Astrocyte (in vitro differentiated cells and primary cell): ENCODE data around the gene PCSK1. TPM values are rescaled to one million over a fixed set of nuclear protein-coding genes. Genes with fewer than 3 reads are reported as not detected.

Experiments used
- DNase-seq: peaks from one replicate; pipeline ENCODE4 v3.0.0-alpha.2; 2010; ENCODE audit warnings: low read depth
- FAIRE-seq: peaks from 2 replicates; lab custom pipeline; 2011; peaks lifted over from hg19 to GRCh38; lab: Jason Lieb, UNC
- H2AFZ ChIP-seq: 2 replicates; pipeline ENCODE4 v1.6.0; 2012; ENCODE audit warnings: low read depth, low read length, inconsistent platforms
- H3K27ac ChIP-seq: 2 replicates; pipeline ENCODE4 v1.5.1; 2011; ENCODE audit warnings: low read depth, low read length, inconsistent platforms
- H3K27me3 ChIP-seq: 2 replicates; pipeline ENCODE4 v1.6.0; 2011; ENCODE audit warnings: low read length, inconsistent platforms; ENCODE audit not compliant: insufficient read depth
- H3K36me3 ChIP-seq: 2 replicates; pipeline ENCODE4 v1.5.1; 2011; ENCODE audit warnings: low read length, inconsistent platforms; ENCODE audit not compliant: insufficient read depth
- H3K4me1 ChIP-seq: 2 replicates; pipeline ENCODE4 v1.5.1; 2011; ENCODE audit warnings: low read length, inconsistent platforms; ENCODE audit not compliant: insufficient read depth
- H3K4me2 ChIP-seq: 2 replicates; pipeline ENCODE4 v1.6.0; 2012; ENCODE audit warnings: low read length, inconsistent platforms
- H3K4me3 ChIP-seq: 2 replicates; pipeline ENCODE4 v1.5.1; 2011; ENCODE audit warnings: low read depth, mild to moderate bottlenecking, low read length, inconsistent platforms; ENCODE audit not compliant: insufficient read depth
- H3K79me2 ChIP-seq: 2 replicates; pipeline ENCODE4 v1.6.0; 2012; ENCODE audit warnings: mild to moderate bottlenecking, low read length, inconsistent platforms; ENCODE audit not compliant: insufficient read depth
- H3K9ac ChIP-seq: 2 replicates; pipeline ENCODE4 v1.6.0; 2012; ENCODE audit warnings: mild to moderate bottlenecking, low read length, inconsistent platforms
- H3K9me3 ChIP-seq: 2 replicates; pipeline ENCODE4 v1.5.1; 2012; ENCODE audit warnings: low read depth, mild to moderate bottlenecking, low read length, inconsistent platforms; ENCODE audit not compliant: insufficient read depth
- H4K20me1 ChIP-seq: 2 replicates; pipeline ENCODE4 v1.6.0; 2012; ENCODE audit warnings: low read length, inconsistent platforms; ENCODE audit not compliant: insufficient read depth
- H3K27ac Mint-ChIP-seq: one replicate; pipeline ENCODE4 v1.8.0; 2021; ENCODE audit warnings: mild to moderate bottlenecking, mixed read lengths; ENCODE audit not compliant: unreplicated experiment
- H3K27me3 Mint-ChIP-seq: one replicate; pipeline ENCODE4 v1.8.0; 2021; ENCODE audit warnings: low read depth, mixed read lengths; ENCODE audit not compliant: unreplicated experiment
- H3K36me3 Mint-ChIP-seq: one replicate; pipeline ENCODE4 v1.8.0; 2021; ENCODE audit warnings: low read depth, mixed read lengths; ENCODE audit not compliant: unreplicated experiment
- H3K4me1 Mint-ChIP-seq: one replicate; pipeline ENCODE4 v1.8.0; 2021; ENCODE audit warnings: low read depth, mixed read lengths; ENCODE audit not compliant: unreplicated experiment
- H3K4me3 Mint-ChIP-seq: one replicate; pipeline ENCODE4 v1.8.0; 2021; ENCODE audit warnings: mild to moderate bottlenecking, moderate library complexity, mixed read lengths; ENCODE audit not compliant: unreplicated experiment
- H3K9me3 Mint-ChIP-seq: one replicate; pipeline ENCODE4 v1.8.0; 2021; ENCODE audit warnings: mild to moderate bottlenecking, mixed read lengths; ENCODE audit not compliant: unreplicated experiment
- CTCF ChIP-seq: IDR thresholded peaks from 2 replicates; pipeline ENCODE4 v1.5.1; 2011; ENCODE audit warnings: low read depth, mild to moderate bottlenecking, inconsistent platforms, low read length, moderate library complexity; ENCODE audit not compliant: insufficient read depth
- EZH2 ChIP-seq: IDR thresholded peaks from 2 replicates; pipeline ENCODE4 v1.6.1; 2012; ENCODE audit warnings: mild to moderate bottlenecking, low read length, inconsistent platforms; ENCODE audit not compliant: insufficient read depth
- total RNA-seq: library from RNA; stranded (reverse); gene quantifications from 2 replicates; pipeline ENCODE4 v1.2.1, GENCODE V29; 2021

PCSK1 gene
- total RNA-seq, 1 donor from 2014 or later, result 0.18 TPM

GRCh38 chr5:96348536-96348935 is 84.5 kb downstream of the PCSK1 start:
- Mint-ChIP-seq H3K27me3 (peaks cover 6% of the 10 kb centered on the region), H3K4me1 (no peaks in the 10 kb centered on the region), H3K9me3 (peaks cover 2% of the 10 kb centered on the region), H3K4me3 (no peak overlapping the region), H3K36me3 (no peaks in the 10 kb centered on the region), H3K27ac (no peak overlapping the region)
- Histone ChIP-seq H2AFZ (no peak overlapping the region), H3K27me3 (no peaks in the 10 kb centered on the region), H3K9me3 (no peaks in the 10 kb centered on the region), H3K79me2 (no peaks in the 10 kb centered on the region), H3K36me3 (no peaks in the 10 kb centered on the region), H3K4me1 (no peaks in the 10 kb centered on the region), H3K9ac (no peak overlapping the region), H3K4me2 (no peak overlapping the region), H3K4me3 (no peak overlapping the region), H3K27ac (no peak overlapping the region), H4K20me1 (no peaks in the 10 kb centered on the region)
- TF ChIP-seq CTCF, result no peak
- TF ChIP-seq EZH2, result no peak
- no peak for DNase-seq
- no peak for FAIRE-seq

- no peak for FAIRE-seq
- H3K79me2 ChIP-seq, result no peaks in the 10 kb centered on the region
Observed at GRCh38 chr5:96347502-96348292, 85.4 kb downstream of the PCSK1 start.

More at GRCh38 chr5:96347502-96348292, 85.4 kb downstream of the PCSK1 start:
- Histone ChIP-seq H3K9me3 (no peaks in the 10 kb centered on the region), H2AFZ (no peak overlapping the region), H3K4me1 (no peaks in the 10 kb centered on the region), H3K27ac (no peak overlapping the region), H4K20me1 (no peaks in the 10 kb centered on the region), H3K9ac (no peak overlapping the region), H3K27me3 (no peaks in the 10 kb centered on the region), H3K36me3 (no peaks in the 10 kb centered on the region), H3K4me3 (no peak overlapping the region), H3K4me2 (peak overlapping the region; percentile 39)
- DNase-seq, result peak; percentile 24
- no peak overlapping the region for H3K27ac Mint-ChIP-seq
- no peaks in the 10 kb centered on the region for H3K4me1 Mint-ChIP-seq
- TF ChIP-seq CTCF (no peak), EZH2 (no peak)
- no peak overlapping the region for H3K4me3 Mint-ChIP-seq
- H3K36me3 Mint-ChIP-seq, result no peaks in the 10 kb centered on the region
- H3K27me3 Mint-ChIP-seq, result peaks cover 6% of the 10 kb centered on the region
- peaks cover 2% of the 10 kb centered on the region for H3K9me3 Mint-ChIP-seq
